GM21825 (cell line): ENCODE measurements around the gene RIC1.
"Not testable (repeated sequence)": the region's sequence is repeated elsewhere in the genome, so short reads cannot be mapped to it uniquely, and the experiment has no call there.

Experiments used
- ATAC-seq: cut with Tn5 transposase; IDR thresholded peaks from one replicate; pipeline ENCODE4 v1.9.1; 2021; ENCODE audit warnings: mild to moderate bottlenecking, moderate library complexity; ENCODE audit not compliant: unreplicated experiment

Gene RIC1

DNA sequence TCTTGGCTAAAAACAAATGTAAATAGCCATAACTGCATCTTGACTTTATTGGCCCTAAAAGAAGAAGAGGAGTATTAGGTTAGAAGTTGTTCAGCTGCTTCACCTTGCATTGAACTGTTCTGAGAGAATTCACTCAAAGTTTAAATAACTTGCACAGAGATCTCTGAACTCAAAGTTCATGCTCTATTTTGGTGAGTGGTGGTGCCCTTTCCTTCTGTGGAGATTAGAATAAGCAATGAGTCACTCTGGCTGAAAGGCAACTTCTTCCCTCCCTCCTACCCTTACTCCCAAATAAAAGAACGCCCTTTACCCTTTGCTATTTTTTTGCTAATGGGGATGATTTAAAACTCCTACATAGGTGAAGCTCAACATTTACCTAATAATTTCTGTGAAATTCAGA lies 155.1 kb downstream of the RIC1 start:
- no peak for ATAC-seq

DNA sequence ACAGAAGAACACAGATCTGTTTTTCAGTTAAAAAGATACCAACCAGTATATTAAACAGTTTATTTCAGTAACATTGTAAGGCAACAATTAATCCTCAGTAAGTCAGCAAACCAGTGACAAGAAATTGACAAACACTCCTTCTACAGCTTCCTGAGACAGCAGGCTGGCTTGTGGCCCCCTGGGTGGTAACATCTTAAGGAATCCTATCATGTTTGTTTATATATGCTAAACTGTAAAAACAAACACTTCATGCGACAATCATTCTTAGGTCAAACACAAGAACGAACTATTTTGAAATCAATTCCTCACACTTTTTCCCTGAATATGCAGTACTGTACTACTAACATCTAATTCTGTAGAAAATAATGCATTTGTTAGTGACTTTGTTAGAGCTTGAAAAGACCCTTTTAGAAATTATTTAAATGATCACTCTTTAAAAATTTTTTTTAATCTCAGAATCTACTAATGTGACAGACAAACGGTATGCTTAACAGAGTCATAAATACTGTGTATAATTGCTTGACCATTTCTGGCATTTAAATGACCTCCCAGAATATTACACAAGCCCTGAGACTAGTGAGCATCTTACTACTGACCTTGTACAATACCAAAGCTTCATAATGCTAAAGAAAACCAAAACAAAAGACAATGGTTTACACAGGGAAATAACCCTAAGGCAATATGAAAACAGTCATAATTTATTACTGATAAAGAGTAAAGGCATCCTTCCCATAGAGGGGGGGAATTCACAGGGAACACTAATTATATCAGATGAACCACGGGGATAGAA lies 155.8 kb downstream of the RIC1 start:
- ATAC-seq = no peak

DNA sequence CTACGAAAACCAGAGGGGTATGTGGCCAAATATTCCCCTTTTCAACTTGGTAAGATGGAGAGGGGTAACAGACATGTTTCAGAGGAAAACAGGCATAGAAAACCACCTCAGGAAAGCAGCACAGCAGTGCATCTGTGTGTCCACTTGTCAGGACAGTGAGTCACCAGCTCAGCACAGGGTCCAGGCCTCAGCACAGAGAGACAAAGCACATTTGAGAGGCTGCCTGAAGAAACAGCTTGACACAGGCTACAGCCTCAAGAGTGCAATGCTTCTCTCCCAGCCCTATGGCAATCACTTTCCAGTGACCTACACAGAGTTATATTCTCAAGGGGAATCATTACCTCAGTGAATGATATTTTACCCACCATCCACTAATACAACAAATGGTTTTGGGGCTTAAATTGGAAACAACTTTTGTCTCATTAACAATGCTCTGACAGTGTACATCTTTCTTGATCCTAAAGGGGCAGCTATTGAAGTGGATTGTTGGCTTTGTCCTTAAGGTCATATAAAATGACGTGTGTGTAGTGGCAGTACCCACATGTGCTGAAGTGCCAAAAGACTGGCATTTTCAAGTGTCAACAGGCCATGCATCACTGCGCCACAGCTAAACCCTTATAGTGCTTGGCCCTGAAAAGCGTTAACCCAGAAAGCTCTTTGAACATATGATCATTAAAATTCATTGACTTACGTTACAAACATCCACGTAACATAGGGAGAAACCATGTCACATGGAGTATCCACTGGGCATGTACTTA lies 157.6 kb downstream of the RIC1 start:
- no peak for ATAC-seq

DNA sequence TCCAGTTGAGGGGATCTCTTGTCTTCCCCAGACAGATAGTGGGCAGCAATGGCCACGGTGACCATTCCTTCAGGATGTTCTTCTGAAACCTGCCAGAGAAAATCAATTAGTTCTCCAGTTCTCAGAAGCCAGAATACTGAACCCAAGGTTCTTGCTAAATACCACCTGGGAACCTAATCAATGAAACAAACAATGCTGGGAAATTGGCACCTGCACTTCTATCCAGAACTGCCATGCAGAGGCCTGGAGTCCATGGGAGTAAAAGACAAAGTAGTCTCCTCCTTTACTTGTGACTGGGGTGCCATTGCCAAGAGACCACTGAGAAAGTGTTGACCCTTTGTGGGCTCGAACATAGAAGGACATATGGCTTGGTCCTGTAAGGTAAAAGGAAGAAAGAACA lies 158.3 kb downstream of the RIC1 start:
- no peak for ATAC-seq

DNA sequence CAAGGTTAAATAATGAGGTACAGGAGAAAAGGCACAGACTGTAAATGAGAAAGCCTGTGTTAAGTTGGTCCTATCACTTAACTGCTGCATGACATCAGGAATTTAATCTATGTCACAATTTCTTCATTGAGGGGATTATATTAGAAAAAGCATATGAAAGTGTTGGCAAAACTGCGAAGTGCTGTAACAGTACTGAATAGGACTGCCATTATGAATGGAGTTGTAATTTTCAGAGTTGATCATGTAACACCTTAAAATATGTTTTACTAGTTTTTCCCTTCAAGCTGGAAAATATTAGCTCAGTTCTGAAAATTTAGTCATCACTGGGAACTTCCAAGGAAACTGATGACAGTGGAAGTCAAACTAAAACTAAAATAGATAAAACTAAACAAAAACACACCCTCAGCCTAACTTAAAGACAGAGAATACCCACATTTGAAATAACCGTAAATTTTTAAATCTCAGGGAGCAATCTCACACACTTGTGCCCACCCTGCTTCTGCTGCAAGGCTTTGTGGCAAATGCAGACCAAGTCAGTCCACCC lies 158.9 kb downstream of the RIC1 start:
- no peak for ATAC-seq

DNA sequence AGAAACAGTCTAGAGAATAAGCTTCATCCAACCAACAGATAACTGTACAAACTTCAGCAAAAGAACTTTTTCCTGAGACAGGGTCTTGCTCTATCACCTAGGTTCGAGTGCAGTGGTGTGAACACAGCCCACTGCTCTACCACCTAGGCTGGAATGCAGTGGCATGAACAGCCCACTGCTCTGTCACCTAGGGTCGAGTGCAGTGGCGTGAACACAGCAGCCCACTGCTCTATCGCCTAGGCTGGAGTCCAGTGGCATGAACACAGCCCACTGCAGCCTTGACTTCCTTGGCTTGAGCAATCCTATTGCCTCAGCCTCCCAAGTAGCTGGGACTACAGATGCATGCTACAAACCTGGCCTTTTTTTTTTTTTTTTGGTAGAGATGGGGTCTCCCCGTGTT lies 160.6 kb downstream of the RIC1 start:
- ATAC-seq = no peak

DNA sequence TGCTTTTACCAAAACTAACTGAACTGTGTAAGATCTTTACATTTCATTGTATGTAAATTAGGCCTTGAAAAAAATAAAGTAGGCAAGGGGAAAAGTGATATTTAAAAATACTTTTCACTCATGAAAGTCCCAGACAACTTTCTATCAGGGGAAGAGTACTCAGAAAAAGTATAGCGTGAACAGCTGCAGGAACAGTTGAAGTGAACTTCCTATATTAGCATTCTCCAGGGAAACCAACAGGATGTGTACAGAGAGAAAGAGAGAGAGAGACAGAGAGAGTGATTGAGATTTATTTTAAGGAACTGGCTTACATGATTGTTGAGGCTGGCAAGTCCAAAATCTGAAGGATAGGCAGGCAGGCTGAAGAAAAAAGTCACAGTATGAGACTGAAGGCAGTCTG lies 162.0 kb downstream of the RIC1 start:
- no peak for ATAC-seq

DNA sequence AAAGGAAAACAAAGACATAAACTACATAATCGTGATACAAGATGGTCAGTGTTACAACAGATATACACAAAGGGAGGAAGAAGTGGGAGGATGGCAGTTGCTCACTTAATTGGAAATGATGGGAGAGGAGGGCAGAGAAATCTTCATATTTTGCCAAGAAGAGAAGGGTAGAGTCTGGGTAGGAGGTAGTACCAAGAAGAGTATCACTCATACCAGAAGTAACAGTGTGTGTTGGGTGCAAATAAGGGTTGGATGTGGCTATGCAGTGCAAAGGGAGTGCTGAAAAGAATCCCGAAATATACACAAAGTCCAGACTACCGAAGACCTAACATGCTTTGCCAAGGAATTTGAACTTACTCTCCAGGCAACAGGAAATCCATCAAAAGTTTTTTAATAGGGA lies 163.0 kb downstream of the RIC1 start:
- ATAC-seq = no peak

DNA sequence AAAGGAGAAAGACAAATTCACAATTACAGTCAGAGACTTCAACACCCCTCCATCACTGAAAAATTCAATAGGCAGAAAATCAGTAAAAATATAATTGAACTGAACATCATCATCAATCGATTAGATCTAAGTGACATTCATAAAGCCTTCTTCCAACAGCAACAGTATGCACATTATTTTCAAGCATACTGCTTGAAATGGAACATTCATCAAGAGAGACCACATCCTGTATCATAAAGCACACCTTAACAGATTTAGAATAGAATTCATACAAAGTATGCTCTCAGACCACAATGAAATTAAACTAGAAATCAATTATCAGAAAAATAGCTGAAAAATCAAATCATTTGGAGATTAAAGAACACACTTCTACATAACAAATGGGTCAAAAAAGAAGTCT lies 164.9 kb downstream of the RIC1 start:
- ATAC-seq = no peak

DNA sequence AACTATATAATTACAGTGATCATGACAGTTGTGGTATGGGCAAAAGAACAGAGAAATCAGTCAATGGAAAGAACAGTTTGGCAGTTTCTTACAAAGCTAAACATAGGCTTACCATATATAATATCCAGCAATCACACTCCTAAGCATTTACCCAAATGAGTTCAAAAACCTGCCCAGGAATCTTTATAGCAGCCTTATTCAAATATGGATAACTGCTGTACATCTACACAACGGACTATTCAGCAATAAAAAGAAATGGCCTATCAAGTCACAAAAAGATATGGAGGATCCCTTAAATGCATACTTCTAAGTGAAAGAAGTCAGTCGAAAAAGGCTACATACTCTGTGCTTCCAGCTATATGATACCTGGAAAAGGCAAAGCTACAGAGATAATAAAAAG lies 167.4 kb downstream of the RIC1 start:
- no peak for ATAC-seq

DNA sequence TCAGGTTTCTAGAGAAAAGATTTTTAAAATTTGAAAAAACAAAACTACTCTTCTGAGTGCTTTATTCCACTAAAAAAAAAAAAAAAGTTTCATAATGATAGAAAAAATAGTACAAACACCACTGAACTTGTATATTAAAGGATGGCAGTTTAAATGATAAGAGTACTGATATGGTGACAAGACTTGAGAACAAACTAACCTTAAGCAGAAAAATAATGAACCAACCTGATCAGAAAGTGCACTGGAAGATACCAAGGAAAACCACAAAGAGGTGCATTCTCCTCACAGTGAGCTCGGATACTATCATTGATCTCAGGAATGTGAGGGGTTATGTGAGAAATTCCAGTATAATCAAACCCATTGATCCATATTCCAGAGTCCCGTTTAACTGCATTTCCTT lies 169.7 kb downstream of the RIC1 start:
- no peak for ATAC-seq

DNA sequence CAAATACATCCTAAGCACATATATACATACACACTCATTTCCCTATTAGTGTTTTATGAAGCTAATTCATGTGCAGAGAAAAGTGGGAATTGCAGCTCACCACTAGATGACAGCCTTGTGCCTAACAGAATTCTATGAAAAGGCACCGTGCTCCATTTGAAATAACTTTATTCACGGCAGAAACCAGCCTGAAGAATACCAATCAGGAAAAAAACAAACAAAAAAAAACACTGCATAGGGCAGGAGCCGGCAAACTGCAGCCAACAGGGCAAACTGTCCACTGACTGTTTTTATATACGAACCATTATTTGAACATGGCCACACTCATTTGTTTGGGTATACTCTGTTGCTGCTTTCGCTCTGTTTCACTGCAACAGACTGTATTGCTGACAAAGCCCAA lies 170.4 kb downstream of the RIC1 start:
- no peak for ATAC-seq

DNA sequence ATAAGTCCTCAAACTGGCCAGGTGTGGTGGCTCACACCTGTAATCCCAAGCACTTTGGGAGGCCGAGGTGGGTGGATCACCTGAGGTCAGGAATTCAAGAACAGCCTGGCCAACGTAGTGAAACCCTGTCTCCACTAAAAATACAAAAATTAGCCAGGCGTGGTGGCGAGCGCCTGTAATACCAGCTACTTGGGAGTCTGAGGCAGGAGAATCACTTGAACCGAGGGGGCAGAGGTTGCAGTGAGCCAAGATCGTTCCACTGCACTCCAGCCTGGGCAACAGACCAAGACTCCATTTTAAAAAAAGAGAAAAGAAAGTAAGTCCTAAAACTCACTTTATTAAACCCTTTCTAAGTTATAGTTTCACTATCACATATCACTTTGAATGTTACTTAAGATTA lies 171.5 kb downstream of the RIC1 start:
- not testable (repeated sequence) for ATAC-seq

DNA sequence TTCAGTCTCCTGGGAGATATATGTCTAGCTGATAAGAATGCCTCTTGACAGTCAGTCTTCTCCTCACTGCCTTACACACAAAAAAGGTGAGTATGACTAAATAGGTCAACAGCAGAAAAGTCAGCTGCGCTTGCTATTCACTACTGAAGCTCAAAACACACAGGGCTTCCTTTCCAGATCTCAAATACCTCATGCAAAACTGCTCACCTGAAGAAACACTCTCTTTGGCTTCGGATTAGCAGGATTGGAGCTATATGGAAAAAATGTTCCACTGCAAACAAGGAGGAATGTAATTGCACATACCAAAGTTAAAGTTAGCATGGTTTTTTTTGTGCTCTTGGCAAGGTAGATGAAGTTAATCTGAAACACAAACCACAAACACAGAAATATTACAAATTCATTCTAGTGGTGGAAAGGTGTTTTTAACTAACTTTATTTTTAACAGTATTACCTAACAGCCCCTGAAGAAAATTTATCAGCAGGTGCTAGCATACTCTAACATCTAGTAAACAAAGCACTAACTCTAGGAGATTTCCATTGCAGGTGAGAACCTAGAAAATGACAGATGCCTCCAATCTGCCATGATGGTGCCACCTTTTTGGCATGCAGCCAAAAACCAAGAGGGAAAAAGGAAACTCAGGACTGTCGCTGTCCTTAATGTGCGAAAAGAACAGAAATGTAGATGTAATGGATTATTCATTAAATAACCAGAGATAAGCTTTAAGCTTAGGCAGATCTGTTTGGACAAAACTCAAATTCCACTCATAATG lies 172.2 kb downstream of the RIC1 start:
- no peak for ATAC-seq

DNA sequence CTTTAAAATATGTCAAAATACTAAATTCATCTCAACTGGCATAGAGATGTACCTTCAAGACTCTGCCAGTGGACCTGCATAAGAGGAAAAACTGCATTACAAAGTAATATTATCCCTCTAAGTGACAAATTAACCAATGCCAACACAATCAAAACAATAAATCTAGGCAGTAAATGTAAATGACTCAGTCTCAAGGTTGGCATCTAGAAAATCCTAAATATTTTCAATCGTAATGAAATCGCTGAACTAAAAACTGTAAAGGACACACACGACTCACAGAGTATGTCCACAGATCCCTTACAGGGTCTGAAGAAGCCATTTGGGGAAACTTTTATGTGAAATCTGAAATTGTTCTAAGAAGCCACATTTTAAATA lies 172.8 kb downstream of the RIC1 start:
- ATAC-seq = no peak

DNA sequence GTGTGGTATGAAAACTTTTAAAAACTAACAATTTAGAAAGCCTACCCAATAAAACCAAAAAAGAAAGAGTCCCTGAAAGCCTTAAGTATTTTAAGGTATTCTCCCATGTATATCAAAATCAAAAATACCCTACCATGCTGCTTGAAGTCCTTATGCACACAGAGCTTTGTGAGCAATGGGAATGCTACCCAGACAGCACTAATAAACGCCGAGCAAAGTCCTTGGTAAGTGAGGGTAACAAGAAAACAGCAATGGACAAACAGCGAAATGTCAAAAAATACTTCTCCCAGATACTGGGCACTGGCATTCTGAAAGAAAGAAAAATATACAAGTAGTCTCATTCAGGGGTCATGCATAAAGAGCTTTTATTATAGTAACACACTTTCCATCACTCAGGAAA lies 176.6 kb downstream of the RIC1 start:
- no peak for ATAC-seq

DNA sequence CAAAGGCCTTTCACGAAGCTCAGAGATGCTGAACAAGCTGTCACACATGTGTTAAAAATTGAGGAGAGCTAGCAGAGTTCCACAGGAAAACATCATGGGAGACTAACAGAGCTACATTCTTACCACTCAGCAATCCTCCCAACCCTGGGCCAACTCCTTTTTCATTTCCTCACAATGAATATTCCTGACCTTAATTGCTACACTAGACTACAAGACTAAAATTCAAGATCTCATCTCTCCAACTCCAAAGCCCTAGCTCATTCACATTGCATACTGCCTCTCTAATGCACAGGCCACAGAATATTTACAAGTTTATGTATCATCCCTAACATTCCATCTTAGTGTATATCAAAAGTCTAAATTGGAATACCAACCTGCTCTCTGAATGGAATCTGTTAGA lies 182.8 kb downstream of the RIC1 start:
- ATAC-seq = no peak

DNA sequence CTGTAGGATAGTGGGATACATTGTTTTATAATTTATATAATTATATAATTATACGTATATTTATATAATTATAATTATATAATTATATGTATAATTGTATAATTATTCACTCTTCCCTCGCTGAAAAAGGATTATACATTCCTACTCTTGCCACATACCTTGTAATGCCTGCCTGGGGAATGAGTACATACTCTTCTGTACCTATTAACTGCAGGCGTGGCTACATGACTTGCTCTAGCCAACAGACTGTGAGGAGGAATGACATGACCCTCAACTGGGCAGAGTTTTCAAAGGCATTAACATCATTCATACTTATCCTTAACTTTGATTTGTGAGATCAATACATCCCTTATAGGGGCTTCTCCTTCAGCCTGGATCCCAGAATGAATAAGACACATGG lies 184.9 kb downstream of the RIC1 start:
- ATAC-seq = no peak

DNA sequence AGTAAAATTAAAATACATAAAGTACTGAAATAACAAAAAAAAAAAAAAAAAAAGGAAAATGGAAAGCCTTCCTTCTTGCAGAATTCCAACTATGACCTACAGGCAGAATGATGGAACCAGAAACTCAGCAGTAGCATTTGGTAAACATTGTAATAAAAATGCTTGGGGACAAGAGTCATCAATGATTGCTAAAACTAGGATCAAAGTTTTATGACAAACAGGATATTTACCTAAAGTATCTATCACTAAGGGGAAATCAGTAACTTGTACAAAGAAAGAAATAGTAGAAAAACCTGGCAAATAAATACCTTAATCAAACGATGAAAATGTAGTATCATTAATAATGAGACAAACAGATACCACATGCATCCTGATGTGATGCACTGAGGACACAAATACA lies 186.6 kb downstream of the RIC1 start:
- no peak for ATAC-seq

DNA sequence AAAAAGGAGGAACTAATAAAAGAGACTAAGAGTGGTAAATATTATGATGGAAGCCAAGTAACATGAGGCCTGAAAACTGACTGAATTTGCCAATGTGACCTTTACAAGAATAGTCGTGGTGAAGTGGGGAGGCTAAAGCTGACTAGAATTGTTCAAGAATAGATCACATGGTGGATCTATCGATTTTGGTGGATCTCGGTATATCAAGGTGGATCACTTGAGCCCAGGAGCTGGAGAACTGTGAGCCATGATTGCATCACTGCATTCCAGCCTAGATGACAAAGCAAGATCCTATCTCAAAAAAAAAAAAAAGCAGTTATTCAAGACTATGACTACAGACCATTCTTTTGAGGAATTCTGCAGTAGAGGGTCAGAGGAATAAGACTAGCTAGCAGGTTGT lies 189.0 kb downstream of the RIC1 start:
- no peak for ATAC-seq

DNA sequence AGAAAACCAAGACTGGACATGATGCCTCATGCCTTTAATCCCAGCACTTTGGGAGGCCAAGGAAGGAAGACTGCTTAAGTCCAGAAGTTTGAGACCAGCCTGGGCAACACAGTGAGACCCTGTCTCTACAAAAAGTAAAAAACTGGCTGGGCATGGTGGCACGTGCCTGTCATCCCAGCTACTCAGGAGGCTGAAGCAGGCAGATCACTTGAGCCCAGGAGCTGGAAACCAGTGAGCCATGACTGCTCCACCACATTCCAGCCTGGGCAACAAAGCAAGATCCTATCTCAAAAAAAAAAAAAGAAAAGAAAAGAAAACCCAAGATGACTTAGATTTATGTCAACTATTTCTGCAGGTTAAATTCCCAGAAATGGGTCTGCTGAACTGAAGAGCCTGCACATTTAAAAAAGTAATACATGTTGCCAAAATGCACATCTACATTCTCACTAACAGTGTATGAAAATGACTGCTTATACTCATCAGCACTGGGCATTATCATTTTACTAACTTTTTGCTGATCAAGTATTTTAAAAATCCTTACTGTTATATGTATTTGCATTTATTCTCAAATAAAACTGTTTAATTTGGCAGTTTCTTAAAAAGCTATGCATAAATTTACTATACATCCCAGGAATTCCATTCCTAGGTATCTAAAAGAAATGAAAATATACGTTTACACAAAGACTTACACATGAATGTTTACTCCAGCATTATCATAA lies 189.7 kb downstream of the RIC1 start:
- ATAC-seq = no peak
